Measurements from ENCODE around the gene ACSL4.
"Not testable (repeated sequence)": the region's sequence is repeated elsewhere in the genome, so short reads cannot be mapped to it uniquely, and the experiment has no call there.

The ACSL4 gene

DNA sequence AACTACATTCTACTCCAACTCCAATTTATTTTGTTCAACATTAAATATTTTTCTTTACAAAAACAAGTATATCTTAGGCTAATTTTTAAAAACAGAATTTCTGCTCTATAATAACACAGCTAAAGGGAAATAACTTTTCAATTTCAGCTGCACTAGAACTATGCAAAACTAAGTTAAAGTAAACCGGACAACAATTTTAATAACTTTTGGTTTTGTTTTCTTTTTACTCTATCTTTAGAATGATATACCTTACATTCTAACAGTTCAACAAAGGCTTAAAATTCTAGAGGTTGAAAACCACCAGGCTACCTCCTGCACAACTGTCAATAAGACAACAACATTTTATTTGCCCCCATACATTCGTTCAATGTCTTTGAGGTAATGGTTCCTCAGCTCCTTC lies 89.4 kb downstream of the ACSL4 start:
- H2BK120ac ChIP-seq (ENCODE audit: low read depth, low read length) = no peak overlapping the region
- no peaks in the 10 kb centered on the region for H3K4me1 ChIP-seq (ENCODE audit: control insufficient read depth, low read depth, low read length)
- H3K56ac ChIP-seq (ENCODE audit: low read length) = no peak overlapping the region
- no peak overlapping the region for H2AK5ac ChIP-seq (ENCODE audit: low read length)
- no peaks in the 10 kb centered on the region for H3K36me3 ChIP-seq (ENCODE audit: control insufficient read depth, insufficient read depth, low read length)
- H3K79me2 ChIP-seq (ENCODE audit: control insufficient read depth, insufficient read depth, low read length) = no peaks in the 10 kb centered on the region
- H3K23ac ChIP-seq (ENCODE audit: low read length) = no peak overlapping the region
- WGBS (ENCODE audit: extremely low coverage, insufficient coverage, low lambda C conversion rate) = no CpG with 5 or more reads among the region's 2 CpGs
- no peak overlapping the region for H3K4me3 ChIP-seq (ENCODE audit: low read length)
- H2BK5ac ChIP-seq (ENCODE audit: low read length) = no peak overlapping the region
- H3K9ac ChIP-seq (ENCODE audit: low read length) = no peak overlapping the region
- H3K4ac ChIP-seq (ENCODE audit: low read depth, low read length) = no peak overlapping the region
- H3K79me1 ChIP-seq (ENCODE audit: low read length) = no peaks in the 10 kb centered on the region
- H3K27me3 ChIP-seq (ENCODE audit: insufficient read depth, low read length, poor library complexity) = no peaks in the 10 kb centered on the region
- no peak overlapping the region for H3K18ac ChIP-seq (ENCODE audit: low read length)
- no peak for DNase-seq
- no peak overlapping the region for H3K4me2 ChIP-seq (ENCODE audit: low read length)
- no peak overlapping the region for H4K5ac ChIP-seq (ENCODE audit: low read length)
- no peak overlapping the region for H2BK15ac ChIP-seq (replicated peaks; ENCODE audit: low read depth)
- H3K27ac ChIP-seq (ENCODE audit: low read depth, low read length) = no peak overlapping the region
- H4K8ac ChIP-seq (ENCODE audit: low read depth, low read length) = no peak overlapping the region

DNA sequence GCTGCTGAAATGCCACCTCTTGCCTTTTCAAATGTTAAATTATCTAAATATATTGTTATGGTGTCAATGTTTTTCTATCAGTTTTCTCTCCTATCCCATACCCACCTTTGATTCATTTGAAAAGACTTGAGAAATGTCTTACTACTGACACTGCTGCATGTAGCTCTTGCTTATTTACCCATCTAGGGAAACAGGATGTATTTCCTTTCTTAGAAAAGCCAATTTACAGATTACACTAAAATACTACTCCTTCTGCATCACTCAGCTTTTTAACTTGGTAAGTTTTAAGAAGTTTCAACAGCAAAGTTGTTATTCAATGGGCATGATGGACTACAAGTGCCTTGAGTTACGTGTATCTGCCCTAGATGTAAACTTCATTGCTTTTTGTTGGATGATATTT lies 94.9 kb downstream of the ACSL4 start:
- no peaks in the 10 kb centered on the region for H3K36me3 ChIP-seq (ENCODE audit: control insufficient read depth, insufficient read depth, low read length)
- H3K23ac ChIP-seq (ENCODE audit: low read length) = no peak overlapping the region
- no peak overlapping the region for H3K56ac ChIP-seq (ENCODE audit: low read length)
- H2BK15ac ChIP-seq (replicated peaks; ENCODE audit: low read depth) = no peak overlapping the region
- no peak overlapping the region for H2BK5ac ChIP-seq (ENCODE audit: low read length)
- H3K9ac ChIP-seq (ENCODE audit: low read length) = no peak overlapping the region
- H3K4me3 ChIP-seq (ENCODE audit: low read length) = no peak overlapping the region
- no peak overlapping the region for H2BK120ac ChIP-seq (ENCODE audit: low read depth, low read length)
- H4K5ac ChIP-seq (ENCODE audit: low read length) = no peak overlapping the region
- no peak overlapping the region for H3K18ac ChIP-seq (ENCODE audit: low read length)
- H3K27me3 ChIP-seq (ENCODE audit: insufficient read depth, low read length, poor library complexity) = no peaks in the 10 kb centered on the region
- no peaks in the 10 kb centered on the region for H3K79me2 ChIP-seq (ENCODE audit: control insufficient read depth, insufficient read depth, low read length)
- no peaks in the 10 kb centered on the region for H3K4me1 ChIP-seq (ENCODE audit: control insufficient read depth, low read depth, low read length)
- no peak overlapping the region for H4K8ac ChIP-seq (ENCODE audit: low read depth, low read length)
- H3K27ac ChIP-seq (ENCODE audit: low read depth, low read length) = no peak overlapping the region
- H3K79me1 ChIP-seq (ENCODE audit: low read length) = no peaks in the 10 kb centered on the region
- H3K4me2 ChIP-seq (ENCODE audit: low read length) = no peak overlapping the region
- no peak overlapping the region for H3K4ac ChIP-seq (ENCODE audit: low read depth, low read length)
- WGBS (ENCODE audit: extremely low coverage, insufficient coverage, low lambda C conversion rate) = no CpG with 5 or more reads among the region's 1 CpG
- no peak overlapping the region for H2AK5ac ChIP-seq (ENCODE audit: low read length)
- no peak for DNase-seq

DNA sequence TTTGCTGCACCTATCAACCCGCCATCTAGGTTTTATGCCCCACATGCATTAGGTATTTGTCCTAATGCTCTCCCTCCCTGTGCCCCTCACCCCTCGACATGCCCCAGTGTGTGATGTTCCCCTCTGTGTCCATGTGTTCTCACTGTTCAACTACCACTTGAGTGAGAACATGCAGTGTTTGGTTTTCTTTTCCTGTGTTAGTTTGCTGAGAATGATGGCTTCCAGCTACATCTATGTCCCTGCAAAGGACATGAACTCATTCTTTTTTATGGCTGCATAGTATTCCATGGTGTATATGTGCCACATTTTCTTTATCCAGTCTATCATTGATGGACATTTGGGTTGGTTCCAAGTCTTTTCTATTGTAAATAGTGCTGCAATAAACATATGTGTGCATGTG lies 95.6 kb downstream of the ACSL4 start:
- H3K79me1 ChIP-seq (ENCODE audit: low read length); DNase-seq; H2BK15ac ChIP-seq (replicated peaks; ENCODE audit: low read depth); H3K4ac ChIP-seq (ENCODE audit: low read depth, low read length); H3K9ac ChIP-seq (ENCODE audit: low read length); H3K79me2 ChIP-seq (ENCODE audit: control insufficient read depth, insufficient read depth, low read length); H4K5ac ChIP-seq (ENCODE audit: low read length); H3K4me3 ChIP-seq (ENCODE audit: low read length); H3K4me1 ChIP-seq (ENCODE audit: control insufficient read depth, low read depth, low read length); H3K18ac ChIP-seq (ENCODE audit: low read length); H2BK120ac ChIP-seq (ENCODE audit: low read depth, low read length); H4K8ac ChIP-seq (ENCODE audit: low read depth, low read length); H3K27me3 ChIP-seq (ENCODE audit: insufficient read depth, low read length, poor library complexity); H2BK5ac ChIP-seq (ENCODE audit: low read length); H3K23ac ChIP-seq (ENCODE audit: low read length); H3K36me3 ChIP-seq (ENCODE audit: control insufficient read depth, insufficient read depth, low read length); H3K4me2 ChIP-seq (ENCODE audit: low read length); H3K56ac ChIP-seq (ENCODE audit: low read length); H3K27ac ChIP-seq (ENCODE audit: low read depth, low read length); H2AK5ac ChIP-seq (ENCODE audit: low read length): not testable (repeated sequence)
- WGBS (ENCODE audit: extremely low coverage, insufficient coverage, low lambda C conversion rate) = no CpG with 5 or more reads among the region's 2 CpGs

DNA sequence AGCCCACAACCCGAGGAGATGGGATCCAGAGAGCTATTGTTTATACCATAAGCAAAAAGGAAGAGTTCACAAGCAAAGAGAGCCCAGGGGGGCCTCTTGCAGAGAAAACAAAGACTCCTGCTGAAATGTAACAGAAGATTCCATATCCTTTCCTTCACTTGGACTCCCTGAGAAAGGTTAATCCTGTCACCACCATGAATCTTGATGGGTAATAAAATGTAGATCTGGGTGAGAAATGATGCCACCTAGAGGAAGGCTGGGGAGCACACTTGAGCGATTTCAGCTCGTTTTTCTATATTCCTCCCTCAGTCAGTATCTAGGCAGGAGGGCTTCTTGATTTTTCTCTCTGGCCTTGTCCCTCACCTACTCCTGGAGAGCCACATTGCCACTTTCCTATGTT lies 97.9 kb downstream of the ACSL4 start:
- no peak overlapping the region for H2BK5ac ChIP-seq (ENCODE audit: low read length)
- H2BK15ac ChIP-seq (replicated peaks; ENCODE audit: low read depth) = no peak overlapping the region
- no peak overlapping the region for H2BK120ac ChIP-seq (ENCODE audit: low read depth, low read length)
- no peak overlapping the region for H3K4me3 ChIP-seq (ENCODE audit: low read length)
- H3K27ac ChIP-seq (ENCODE audit: low read depth, low read length) = no peak overlapping the region
- no peak overlapping the region for H3K56ac ChIP-seq (ENCODE audit: low read length)
- no peak overlapping the region for H4K8ac ChIP-seq (ENCODE audit: low read depth, low read length)
- no peak overlapping the region for H3K9ac ChIP-seq (ENCODE audit: low read length)
- H3K36me3 ChIP-seq (ENCODE audit: control insufficient read depth, insufficient read depth, low read length) = no peaks in the 10 kb centered on the region
- no peaks in the 10 kb centered on the region for H3K4me1 ChIP-seq (ENCODE audit: control insufficient read depth, low read depth, low read length)
- no peaks in the 10 kb centered on the region for H3K79me2 ChIP-seq (ENCODE audit: control insufficient read depth, insufficient read depth, low read length)
- no peaks in the 10 kb centered on the region for H3K27me3 ChIP-seq (ENCODE audit: insufficient read depth, low read length, poor library complexity)
- H3K4me2 ChIP-seq (ENCODE audit: low read length) = no peak overlapping the region
- no peak overlapping the region for H4K5ac ChIP-seq (ENCODE audit: low read length)
- H3K23ac ChIP-seq (ENCODE audit: low read length) = no peak overlapping the region
- peak; percentile 49 for DNase-seq
- no peak overlapping the region for H3K4ac ChIP-seq (ENCODE audit: low read depth, low read length)
- H3K79me1 ChIP-seq (ENCODE audit: low read length) = no peaks in the 10 kb centered on the region
- no peak overlapping the region for H2AK5ac ChIP-seq (ENCODE audit: low read length)
- H3K18ac ChIP-seq (ENCODE audit: low read length) = no peak overlapping the region
- no CpG with 5 or more reads among the region's 3 CpGs for WGBS (ENCODE audit: extremely low coverage, insufficient coverage, low lambda C conversion rate)

- Histone ChIP-seq H3K79me1 (ENCODE audit: low read length) (no peaks in the 10 kb centered on the region), H4K8ac (ENCODE audit: low read depth, low read length) (no peak overlapping the region), H3K4me1 (ENCODE audit: control insufficient read depth, low read depth, low read length) (no peaks in the 10 kb centered on the region), H2BK5ac (ENCODE audit: low read length) (no peak overlapping the region), H2AK5ac (ENCODE audit: low read length) (no peak overlapping the region), H3K36me3 (ENCODE audit: control insufficient read depth, insufficient read depth, low read length) (no peaks in the 10 kb centered on the region), H3K79me2 (ENCODE audit: control insufficient read depth, insufficient read depth, low read length) (no peaks in the 10 kb centered on the region), H4K5ac (ENCODE audit: low read length) (no peak overlapping the region), H3K4ac (ENCODE audit: low read depth, low read length) (no peak overlapping the region), H3K18ac (ENCODE audit: low read length) (no peak overlapping the region), H2BK15ac (replicated peaks; ENCODE audit: low read depth) (no peak overlapping the region), H3K4me2 (ENCODE audit: low read length) (no peak overlapping the region), H3K9ac (ENCODE audit: low read length) (no peak overlapping the region), H3K56ac (ENCODE audit: low read length) (no peak overlapping the region), H2BK120ac (ENCODE audit: low read depth, low read length) (no peak overlapping the region), H3K27me3 (ENCODE audit: insufficient read depth, low read length, poor library complexity) (no peaks in the 10 kb centered on the region), H3K27ac (ENCODE audit: low read depth, low read length) (no peak overlapping the region), H3K23ac (ENCODE audit: low read length) (no peak overlapping the region), H3K4me3 (ENCODE audit: low read length) (no peak overlapping the region)
- peak; percentile 11 for DNase-seq
- WGBS (ENCODE audit: extremely low coverage, insufficient coverage, low lambda C conversion rate) = no CpG with 5 or more reads among the region's 5 CpGs
Measured at GRCh38 chrX:109632906-109633504, 100.1 kb downstream of the ACSL4 start.

GRCh38 chrX:109629310-109629709 lies 103.7 kb downstream of the ACSL4 start:
- no peak overlapping the region for H3K18ac ChIP-seq (ENCODE audit: low read length)
- no peaks in the 10 kb centered on the region for H3K36me3 ChIP-seq (ENCODE audit: control insufficient read depth, insufficient read depth, low read length)
- H3K4me3 ChIP-seq (ENCODE audit: low read length) = no peak overlapping the region
- no peak overlapping the region for H2BK120ac ChIP-seq (ENCODE audit: low read depth, low read length)
- WGBS (ENCODE audit: extremely low coverage, insufficient coverage, low lambda C conversion rate) = no CpG with 5 or more reads among the region's 3 CpGs
- H2BK15ac ChIP-seq (replicated peaks; ENCODE audit: low read depth) = no peak overlapping the region
- H3K9ac ChIP-seq (ENCODE audit: low read length) = no peak overlapping the region
- H4K8ac ChIP-seq (ENCODE audit: low read depth, low read length) = no peak overlapping the region
- no peaks in the 10 kb centered on the region for H3K27me3 ChIP-seq (ENCODE audit: insufficient read depth, low read length, poor library complexity)
- no peak overlapping the region for H2AK5ac ChIP-seq (ENCODE audit: low read length)
- H3K4me2 ChIP-seq (ENCODE audit: low read length) = no peak overlapping the region
- H3K4ac ChIP-seq (ENCODE audit: low read depth, low read length) = no peak overlapping the region
- no peak overlapping the region for H4K5ac ChIP-seq (ENCODE audit: low read length)
- H3K23ac ChIP-seq (ENCODE audit: low read length) = no peak overlapping the region
- no peaks in the 10 kb centered on the region for H3K79me1 ChIP-seq (ENCODE audit: low read length)
- H3K56ac ChIP-seq (ENCODE audit: low read length) = no peak overlapping the region
- H3K79me2 ChIP-seq (ENCODE audit: control insufficient read depth, insufficient read depth, low read length) = no peaks in the 10 kb centered on the region
- no peak for DNase-seq
- H2BK5ac ChIP-seq (ENCODE audit: low read length) = no peak overlapping the region
- no peaks in the 10 kb centered on the region for H3K4me1 ChIP-seq (ENCODE audit: control insufficient read depth, low read depth, low read length)
- no peak overlapping the region for H3K27ac ChIP-seq (ENCODE audit: low read depth, low read length)

Measured in mesendoderm (in vitro differentiated cells).